ENCODE data around the gene NELFA. TPM values are rescaled to one million over a fixed set of nuclear protein-coding genes. Genes with fewer than 3 reads are reported as not detected.

The NELFA gene
- total and polyA plus RNA-seq, 2 donors (not counting 1 experiment from before 2014, with no cell fraction given), result 7.4 to 15.2 TPM

DNA sequence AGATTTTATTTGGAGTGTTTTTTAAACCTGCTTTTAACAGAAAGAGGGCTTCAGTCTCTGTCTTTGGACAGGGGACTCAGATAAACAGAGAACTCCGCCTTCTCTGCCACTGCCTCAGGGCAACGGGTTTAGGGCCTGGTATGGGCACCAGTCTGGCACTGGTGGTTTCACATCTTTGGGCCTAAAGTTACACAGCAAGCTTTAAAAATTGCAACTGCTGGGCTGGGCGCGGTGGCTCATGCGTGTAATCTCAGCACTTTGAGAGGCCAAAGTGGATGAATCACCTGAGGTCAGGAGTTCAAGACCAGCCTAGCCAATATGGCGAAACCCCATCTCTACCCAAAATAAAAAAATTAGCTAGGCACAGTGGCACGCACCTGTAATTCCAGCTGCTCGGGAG lies 40.1 kb upstream of the NELFA start:
- Histone ChIP-seq H3K9me3 (ENCODE audit: control insufficient read depth, insufficient read depth, low read depth, low read length) (no peaks in the 10 kb centered on the region), H2AFZ (ENCODE audit: low read length) (no peak overlapping the region), H3K4me1 (ENCODE audit: control insufficient read depth, extremely low read depth, insufficient read depth, low read length) (no peaks in the 10 kb centered on the region), H3K9ac (ENCODE audit: insufficient read depth, low read length) (no peak overlapping the region), H3K4me2 (ENCODE audit: extremely low read depth, insufficient read depth, low read length) (no peak overlapping the region), H4K20me1 (ENCODE audit: control insufficient read depth, extremely low read depth, insufficient read depth, low read length) (no peaks in the 10 kb centered on the region), H3K27ac (ENCODE audit: insufficient read depth, low read length) (no peak overlapping the region), H3K36me3 (ENCODE audit: control insufficient read depth, insufficient read depth, low read length) (no peaks in the 10 kb centered on the region), H3K27me3 (ENCODE audit: control insufficient read depth, insufficient read depth, low read length) (no peaks in the 10 kb centered on the region), H3K79me2 (ENCODE audit: control insufficient read depth, insufficient read depth, low read length) (no peaks in the 10 kb centered on the region), H3K4me3 (replicated peaks in 1 of 4; ENCODE audit: control extremely low read depth in 1 of 4, insufficient read depth in 1 of 4, low read depth in 3 of 4, low read length in 4 of 4) (no peak overlapping the region)
- TF ChIP-seq, protein P1, sequence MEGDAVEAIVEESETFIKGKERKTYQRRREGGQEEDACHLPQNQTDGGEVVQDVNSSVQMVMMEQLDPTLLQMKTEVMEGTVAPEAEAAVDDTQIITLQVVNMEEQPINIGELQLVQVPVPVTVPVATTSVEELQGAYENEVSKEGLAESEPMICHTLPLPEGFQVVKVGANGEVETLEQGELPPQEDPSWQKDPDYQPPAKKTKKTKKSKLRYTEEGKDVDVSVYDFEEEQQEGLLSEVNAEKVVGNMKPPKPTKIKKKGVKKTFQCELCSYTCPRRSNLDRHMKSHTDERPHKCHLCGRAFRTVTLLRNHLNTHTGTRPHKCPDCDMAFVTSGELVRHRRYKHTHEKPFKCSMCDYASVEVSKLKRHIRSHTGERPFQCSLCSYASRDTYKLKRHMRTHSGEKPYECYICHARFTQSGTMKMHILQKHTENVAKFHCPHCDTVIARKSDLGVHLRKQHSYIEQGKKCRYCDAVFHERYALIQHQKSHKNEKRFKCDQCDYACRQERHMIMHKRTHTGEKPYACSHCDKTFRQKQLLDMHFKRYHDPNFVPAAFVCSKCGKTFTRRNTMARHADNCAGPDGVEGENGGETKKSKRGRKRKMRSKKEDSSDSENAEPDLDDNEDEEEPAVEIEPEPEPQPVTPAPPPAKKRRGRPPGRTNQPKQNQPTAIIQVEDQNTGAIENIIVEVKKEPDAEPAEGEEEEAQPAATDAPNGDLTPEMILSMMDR (conservative IDR thresholded peaks at IDR 0.05 in 1 of 2, IDR thresholded peaks at IDR 0.05 in 1 of 2; ENCODE audit: low read depth in 1 of 2, low read length in 2 of 2), result no peak
- TF ChIP-seq EZH2 (IDR thresholded peaks at IDR 0.05; ENCODE audit: low read length, missing control alignments), result no peak
- DNase-seq (ENCODE audit: low read depth in 2 of 2), result no peak

DNA sequence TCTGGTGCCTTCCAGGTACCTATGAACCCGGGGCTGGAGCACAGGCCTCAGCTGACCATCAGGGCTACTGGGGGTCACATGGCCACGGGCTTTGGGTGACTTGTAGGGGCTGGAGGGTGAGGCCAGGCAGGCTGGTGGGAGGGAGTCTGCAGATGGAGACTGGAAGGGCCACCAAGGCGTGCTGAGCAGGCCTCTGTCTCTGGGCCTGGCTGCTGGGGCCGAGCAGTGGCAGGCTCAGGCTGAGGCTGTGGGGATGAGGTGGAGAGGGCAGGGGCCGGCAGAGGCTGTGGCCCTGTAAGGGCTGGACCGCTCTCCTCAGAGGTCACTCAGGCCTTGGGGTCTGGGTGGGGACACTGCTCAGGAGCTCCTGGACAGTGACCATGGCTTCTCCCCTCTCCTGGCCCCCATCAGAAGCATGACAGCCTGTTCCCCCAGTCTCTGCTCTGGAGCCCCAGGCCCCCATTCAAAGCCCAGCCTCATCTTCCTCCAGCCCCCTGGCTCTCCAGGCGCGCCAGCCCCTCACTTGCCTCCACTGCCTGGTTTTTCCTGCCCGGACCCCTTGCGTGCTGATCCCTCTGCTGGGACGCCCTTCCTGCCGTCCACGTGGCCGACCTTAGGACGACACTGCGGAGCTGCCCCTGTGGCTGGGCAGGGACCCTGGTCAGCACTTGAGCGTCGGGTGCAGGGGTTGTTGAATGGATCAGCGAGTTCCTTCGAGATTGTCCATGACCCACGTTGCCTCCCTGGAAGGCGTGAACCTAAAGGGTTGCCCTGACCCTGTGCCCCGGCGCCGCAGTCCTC lies 39.2 kb upstream of the NELFA start:
- TF ChIP-seq, protein P1 (conservative IDR thresholded peaks at IDR 0.05 in 1 of 2, IDR thresholded peaks at IDR 0.05 in 1 of 2; ENCODE audit: low read depth in 1 of 2, low read length in 2 of 2), result no peak
- no peak for TF ChIP-seq EZH2 (IDR thresholded peaks at IDR 0.05; ENCODE audit: low read length, missing control alignments)
- Histone ChIP-seq H3K4me3 (replicated peaks in 1 of 4; ENCODE audit: control extremely low read depth in 1 of 4, insufficient read depth in 1 of 4, low read depth in 3 of 4, low read length in 4 of 4) (no peak overlapping the region), H4K20me1 (ENCODE audit: control insufficient read depth, extremely low read depth, insufficient read depth, low read length) (no peaks in the 10 kb centered on the region), H3K4me2 (ENCODE audit: extremely low read depth, insufficient read depth, low read length) (no peak overlapping the region), H3K4me1 (ENCODE audit: control insufficient read depth, extremely low read depth, insufficient read depth, low read length) (no peaks in the 10 kb centered on the region), H3K9ac (ENCODE audit: insufficient read depth, low read length) (no peak overlapping the region), H3K27me3 (ENCODE audit: control insufficient read depth, insufficient read depth, low read length) (no peaks in the 10 kb centered on the region), H3K36me3 (ENCODE audit: control insufficient read depth, insufficient read depth, low read length) (no peaks in the 10 kb centered on the region), H2AFZ (ENCODE audit: low read length) (no peak overlapping the region), H3K79me2 (ENCODE audit: control insufficient read depth, insufficient read depth, low read length) (no peaks in the 10 kb centered on the region), H3K9me3 (ENCODE audit: control insufficient read depth, insufficient read depth, low read depth, low read length) (no peaks in the 10 kb centered on the region), H3K27ac (ENCODE audit: insufficient read depth, low read length) (no peak overlapping the region)
- DNase-seq (ENCODE audit: low read depth in 2 of 2), result no peak

DNA sequence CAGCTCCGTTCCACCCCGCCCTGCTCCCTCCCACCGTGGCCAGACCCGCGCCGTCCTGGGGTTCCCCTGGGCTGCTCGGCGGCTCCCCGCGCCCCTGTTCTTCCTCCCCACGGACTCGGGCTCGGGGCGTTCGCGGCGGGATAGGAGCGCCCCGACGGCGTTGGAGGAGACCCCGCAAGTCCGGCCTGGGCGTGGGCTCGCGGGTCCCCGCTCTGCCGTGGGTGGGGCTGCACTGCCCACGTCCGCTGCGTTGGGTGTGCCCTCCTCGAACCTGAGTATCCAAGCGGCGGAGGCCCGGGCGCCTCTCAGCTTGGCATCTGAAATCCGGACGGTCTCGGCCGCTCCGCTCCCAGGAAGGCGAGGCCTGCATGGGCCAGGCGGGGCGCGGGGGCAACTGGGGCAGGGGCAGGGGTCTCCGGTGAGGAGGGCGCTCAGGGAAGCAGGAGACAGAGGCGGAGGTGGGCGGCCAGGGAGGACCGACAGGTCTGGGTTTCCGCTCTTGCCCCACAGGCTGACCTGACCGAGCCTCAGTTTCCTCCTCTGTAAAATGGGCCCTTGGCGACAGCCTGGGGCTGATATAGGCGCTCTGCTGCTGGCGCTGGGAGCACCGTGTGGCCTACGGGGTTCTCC lies 38.4 kb upstream of the NELFA start:
- Histone ChIP-seq H3K27ac (ENCODE audit: insufficient read depth, low read length) (no peak overlapping the region), H3K4me1 (ENCODE audit: control insufficient read depth, extremely low read depth, insufficient read depth, low read length) (no peaks in the 10 kb centered on the region), H3K9ac (ENCODE audit: insufficient read depth, low read length) (no peak overlapping the region), H3K27me3 (ENCODE audit: control insufficient read depth, insufficient read depth, low read length) (no peaks in the 10 kb centered on the region), H4K20me1 (ENCODE audit: control insufficient read depth, extremely low read depth, insufficient read depth, low read length) (no peaks in the 10 kb centered on the region), H3K9me3 (ENCODE audit: control insufficient read depth, insufficient read depth, low read depth, low read length) (no peaks in the 10 kb centered on the region), H3K4me3 (replicated peaks in 1 of 4; ENCODE audit: control extremely low read depth in 1 of 4, insufficient read depth in 1 of 4, low read depth in 3 of 4, low read length in 4 of 4) (no peak overlapping the region), H3K4me2 (ENCODE audit: extremely low read depth, insufficient read depth, low read length) (no peak overlapping the region), H3K79me2 (ENCODE audit: control insufficient read depth, insufficient read depth, low read length) (no peaks in the 10 kb centered on the region), H3K36me3 (ENCODE audit: control insufficient read depth, insufficient read depth, low read length) (no peaks in the 10 kb centered on the region), H2AFZ (ENCODE audit: low read length) (no peak overlapping the region)
- TF ChIP-seq, protein P1 (conservative IDR thresholded peaks at IDR 0.05 in 1 of 2, IDR thresholded peaks at IDR 0.05 in 1 of 2; ENCODE audit: low read depth in 1 of 2, low read length in 2 of 2), result no peak
- TF ChIP-seq EZH2 (IDR thresholded peaks at IDR 0.05; ENCODE audit: low read length, missing control alignments), result no peak
- DNase-seq (ENCODE audit: low read depth in 2 of 2), result no peak

Measured in fibroblast of lung (primary cell).